Central memory CD4-positive, alpha-beta T cell (primary cell): ENCODE results near the gene EXOC1.
A peak's percentile ranks its signal among the peaks of the same experiment; 100 is the strongest.
"Not testable (repeated sequence)": the region's sequence is repeated elsewhere in the genome, so short reads cannot be mapped to it uniquely, and the experiment has no call there.

Experiments used
- DNase-seq: peaks from one replicate; pipeline ENCODE4 v3.0.0; 2022
- total RNA-seq, 3 experiments: gene quantifications; one replicate each; lab custom pipeline; 2026; lab: John Stamatoyannopoulos, UW

Gene EXOC1
- total RNA-seq = 51.0 to 92.3 (median 84.3) reads per million in 3 experiments

GRCh38 chr4:55853484-55854046 lies at the start of gene EXOC1:
Gene EXOC1 (plus strand): TSS chr4:55853648. CDS start chr4:55858324, 4,676 bp downstream.
- DNase-seq = peak; percentile 93

- DNase-seq = no peak
Observed at GRCh38 chr4:55807556-55807955, 45.9 kb upstream of the EXOC1 start.

- DNase-seq = no peak
Observed at GRCh38 chr4:55808186-55808585, 45.3 kb upstream of the EXOC1 start.

- DNase-seq = no peak
Observed at GRCh38 chr4:55808632-55809031, 44.8 kb upstream of the EXOC1 start.

GRCh38 chr4:55817691-55818090 lies 35.8 kb upstream of the EXOC1 start:
- DNase-seq = no peak

GRCh38 chr4:55819634-55820033 lies 33.8 kb upstream of the EXOC1 start, which contains the start of gene EXOC1L:
Gene EXOC1L (plus strand): TSS chr4:55819790. CDS start chr4:55820027, 237 bp downstream.
- DNase-seq = no peak

- DNase-seq = no peak
Observed at GRCh38 chr4:55820279-55820678, 33.2 kb upstream of the EXOC1 start.

- DNase-seq = no peak
Observed at GRCh38 chr4:55822329-55822728, 31.1 kb upstream of the EXOC1 start.

GRCh38 chr4:55824865-55825264 lies 28.6 kb upstream of the EXOC1 start:
- DNase-seq = no peak

GRCh38 chr4:55826986-55827385 lies 26.5 kb upstream of the EXOC1 start:
- no peak for DNase-seq

GRCh38 chr4:55827582-55827981 lies 25.9 kb upstream of the EXOC1 start:
- no peak for DNase-seq

GRCh38 chr4:55830048-55830447 lies 23.4 kb upstream of the EXOC1 start:
- no peak for DNase-seq

GRCh38 chr4:55830716-55831115 lies 22.7 kb upstream of the EXOC1 start:
- no peak for DNase-seq

GRCh38 chr4:55834086-55834795 lies 19.2 kb upstream of the EXOC1 start:
- no peak for DNase-seq

GRCh38 chr4:55837903-55838302 lies 15.5 kb upstream of the EXOC1 start:
- DNase-seq = no peak

- DNase-seq = no peak
Observed at GRCh38 chr4:55838356-55838755, 15.1 kb upstream of the EXOC1 start.

- no peak for DNase-seq
Observed at GRCh38 chr4:55838952-55839351, 14.5 kb upstream of the EXOC1 start.

- no peak for DNase-seq
Observed at GRCh38 chr4:55840956-55841355, 12.5 kb upstream of the EXOC1 start.

GRCh38 chr4:55841373-55842239 lies 11.8 kb upstream of the EXOC1 start:
- DNase-seq = not testable (repeated sequence)

- not testable (repeated sequence) for DNase-seq
Observed at GRCh38 chr4:55842312-55842711, 11.1 kb upstream of the EXOC1 start.

GRCh38 chr4:55849724-55850123 lies 3.7 kb upstream of the EXOC1 start:
- DNase-seq = no peak

- DNase-seq = peak; percentile 22
Observed at GRCh38 chr4:55851885-55852284, 1.6 kb upstream of the EXOC1 start.

- DNase-seq = no peak
Observed at GRCh38 chr4:55854129-55854528, 681 bp downstream of the EXOC1 start.

GRCh38 chr4:55857586-55857985 lies 4.1 kb downstream of the EXOC1 start:
- DNase-seq = no peak
